SK-N-MC (cell line): ENCODE measurements around the gene KCNJ10.

ENCODE experiments used
- EZH2 ChIP-seq: fragments of 200-600 bp; sonication (generic); IDR thresholded peaks from one replicate; pipeline ENCODE4 v1.6.1; 2017; ENCODE audit warnings: antibody characterized with exemption
- FOXP2 ChIP-seq: optimal IDR thresholded peaks from 2 replicates; pipeline ENCODE3; 2011; ENCODE audit warnings: mild to moderate bottlenecking, moderate library complexity; ENCODE audit not compliant: insufficient read depth; ENCODE audit errors: extremely low read length, control extremely low read depth
- POLR2AphosphoS5 ChIP-seq: IDR thresholded peaks from 2 replicates; pipeline ENCODE4 v1.6.1; 2012; ENCODE audit warnings: mild to moderate bottlenecking, low read depth, low read length, borderline replicate concordance

DNA sequence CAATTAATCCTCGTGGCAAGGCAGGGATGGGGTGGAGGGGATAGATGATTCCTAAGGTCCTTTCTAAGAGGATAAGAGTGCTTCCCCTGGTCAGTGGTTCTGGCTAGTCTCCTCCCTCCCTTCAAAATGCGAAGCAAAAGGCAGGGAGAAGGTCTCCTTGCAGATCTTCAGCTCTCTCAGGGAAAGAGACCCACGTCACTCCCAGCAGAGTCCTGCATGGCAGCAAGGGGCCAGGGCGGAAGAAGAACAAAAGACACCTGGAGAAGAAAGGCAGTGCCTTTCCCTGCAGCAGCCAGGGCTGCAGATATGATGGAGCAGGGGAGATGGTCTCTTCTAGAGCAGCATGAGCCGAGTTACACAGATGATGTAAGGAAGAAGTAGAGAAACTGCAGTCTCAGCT, 86.3 kb downstream of the KCNJ10 start:
- TF ChIP-seq POLR2AphosphoS5 (no peak), EZH2 (no peak), FOXP2 (no peak)
